Activated CD4-positive, alpha-beta T cell treated with anti-CD3 and anti-CD28 coated beads for 36 hours (primary cell): Measurements from ENCODE around the gene MMP25. TPM values are rescaled to one million over a fixed set of nuclear protein-coding genes. Genes with fewer than 3 reads are reported as not detected.

ENCODE experiments used
- ATAC-seq: fragments of 200-7000 bp; cut with Tn5 transposase; one replicate; pipeline ENCODE4 v1.10.0; 2021; ENCODE audit warnings: mild to moderate bottlenecking, moderate library complexity
- CTCF ChIA-PET: fragments of 350-600 bp; sonication (Branson Sonifier 250); formaldehyde crosslinking; loops from one replicate; lab custom pipeline; 2021; ENCODE audit warnings: antibody characterized with exemption; lab: Charles Lee
- POLR2A ChIA-PET: fragments of 350-600 bp; sonication (Branson Sonifier 250); formaldehyde crosslinking; loops from one replicate; lab custom pipeline; 2021; ENCODE audit warnings: antibody characterized with exemption, inconsistent platforms; lab: Charles Lee
- DNase-seq: peaks from one replicate; pipeline ENCODE4 v3.0.0-alpha.2; 2020
- H3K27ac Mint-ChIP-seq: one replicate; pipeline ENCODE4 v1.8.0; 2021; ENCODE audit warnings: mixed read lengths
- H3K27me3 Mint-ChIP-seq: one replicate; pipeline ENCODE4 v1.8.0; 2021; ENCODE audit warnings: mixed read lengths
- H3K36me3 Mint-ChIP-seq: one replicate; pipeline ENCODE4 v1.8.0; 2021; ENCODE audit warnings: low read depth, mixed read lengths
- H3K4me1 Mint-ChIP-seq: one replicate; pipeline ENCODE4 v1.8.0; 2021; ENCODE audit warnings: mixed read lengths
- H3K4me3 Mint-ChIP-seq: one replicate; pipeline ENCODE4 v1.8.0; 2021; ENCODE audit warnings: mild to moderate bottlenecking, moderate library complexity, mixed read lengths
- H3K9me3 Mint-ChIP-seq: one replicate; pipeline ENCODE4 v1.8.0; 2021; ENCODE audit warnings: low read depth, mixed read lengths
- intact Hi-C, 2 experiments: fragments of 100-400 bp; cut with DNase I in 1 of 2; cut with micrococcal nuclease in 1 of 2; formaldehyde crosslinking; loops; one replicate each; pipeline versions ENCODE4 v1.14.2 to v1.15.1; 2022 to 2024; cut with DNase I, micrococcal nuclease
- total RNA-seq, 2 experiments: library from RNA; stranded (reverse); gene quantifications; one replicate each; pipeline ENCODE4 v1.2.3, GENCODE V29; 2021

Gene MMP25
- total RNA-seq, 2 experiments from 2014 or later: 0.55 to 0.91 TPM

- DNase-seq (peak; percentile 54), ATAC-seq (no peak)
- H3K9me3 Mint-ChIP-seq: no peaks in the 10 kb centered on the region
- H3K36me3 Mint-ChIP-seq: no peaks in the 10 kb centered on the region
- intact Hi-C loops: loop anchor here (1.0 to 10.0 kb wide), 5 partner anchors 27 to 513 kb away; partner anchors contain the start of genes FLYWCH1 (in 1 of the 2), SLX4 (in 1 of the 2) and ZNF263 (in 1 of the 2)
- no peaks in the 10 kb centered on the region for H3K27me3 Mint-ChIP-seq
- H3K27ac Mint-ChIP-seq: peak overlapping the region; percentile 88
- H3K4me3 Mint-ChIP-seq: peak overlapping the region; percentile 69
- CTCF ChIA-PET: interaction anchor here (0.7 to 9.4 kb wide), 14 partner anchors 10 to 188 kb away, joined by 3 to 125 read pairs (median 4); partner anchors contain the start of gene ZNF213
- H3K4me1 Mint-ChIP-seq: peaks cover 43% of the 10 kb centered on the region
- POLR2A ChIA-PET: interaction anchor here (1.1 kb wide), 1 partner anchor 92 kb away, joined by 4 read pairs; no protein-coding TSS in a partner anchor
Observed at GRCh38 chr16:3101841-3102470, 55.6 kb downstream of the MMP25 start.

DNA sequence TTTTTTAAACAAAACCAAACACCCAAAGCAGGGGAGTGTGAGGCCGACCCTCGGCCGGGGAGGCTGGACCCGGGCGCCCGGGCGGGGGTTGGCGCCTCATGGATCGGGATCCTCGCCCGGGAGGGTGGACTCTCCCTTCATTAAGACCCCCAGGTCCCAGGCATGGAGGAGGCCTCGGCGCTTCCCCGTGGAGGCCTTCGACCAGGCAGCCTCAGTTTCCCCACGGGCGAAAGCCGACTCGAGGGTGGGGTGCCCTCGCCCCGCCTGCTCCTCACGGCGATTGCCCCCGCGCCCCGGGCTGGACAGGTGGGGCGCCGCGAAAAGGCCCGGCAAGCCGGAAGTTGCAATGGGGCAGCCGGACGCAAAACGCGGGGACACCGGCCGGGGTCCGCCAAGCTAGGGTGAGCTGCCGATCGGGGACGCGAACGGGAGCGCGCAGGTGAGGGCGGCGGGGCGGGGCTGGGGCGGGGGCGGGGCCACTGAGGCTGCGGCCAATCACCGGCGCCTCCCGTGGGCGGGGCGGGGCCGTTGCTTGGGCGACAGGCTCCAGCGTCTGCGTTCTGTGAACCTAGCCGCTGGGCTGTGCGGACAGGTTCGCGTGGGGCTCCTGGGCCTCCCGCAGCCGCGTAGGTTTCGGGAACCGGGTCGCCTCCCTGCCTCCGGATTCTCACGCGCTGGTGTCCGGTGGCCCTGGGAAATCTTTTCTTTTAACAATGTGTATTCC lies 60.0 kb downstream of the MMP25 start:
- DNase-seq (peak; percentile 96), ATAC-seq (peak; percentile 88)
- intact Hi-C loops: loop anchor here (1.0 to 10.0 kb wide), 8 partner anchors 18 to 508 kb away; partner anchors contain the start of genes FLYWCH1 (in 1 of the 2), PAQR4 (in 1 of the 2), PKMYT1 (in 1 of the 2) and SLX4 (in 1 of the 2)
- Mint-ChIP-seq H3K27me3 (no peaks in the 10 kb centered on the region), H3K4me3 (peak overlapping the region; percentile 76), H3K4me1 (peaks cover 31% of the 10 kb centered on the region), H3K27ac (peak overlapping the region; percentile 94), H3K36me3 (no peaks in the 10 kb centered on the region), H3K9me3 (no peaks in the 10 kb centered on the region)
- CTCF ChIA-PET: interaction anchor here (0.7 to 4.0 kb wide), 5 partner anchors 19 to 178 kb away, joined by 3 to 34 read pairs (median 3); no protein-coding TSS in a partner anchor
- POLR2A ChIA-PET: interaction anchor here (1.1 to 1.2 kb wide), 2 partner anchors 28 to 338 kb away, joined by 3 to 8 read pairs; partner anchors contain the start of gene ZNF213

Other genes starting within 250 kb of the MMP25 start
- not detected for gene PRSS41, start 248.1 kb upstream of the MMP25 start, total RNA-seq
- under 1 TPM; 0.69 to 0.71 TPM for gene PRSS21, start 229.3 kb upstream of the MMP25 start, total RNA-seq
- 1 to 10 TPM in 1 of 2 experiments, under 1 TPM in 1; 0.65 to 1.2 TPM for gene ZG16B, start 216.3 kb upstream of the MMP25 start, total RNA-seq
- not detected for gene PRSS22, start 188.4 kb upstream of the MMP25 start, total RNA-seq
- gene FLYWCH2, start 163.3 kb upstream of the MMP25 start, total RNA-seq: 10 to 100 TPM; 16.8 to 17.3 TPM
- gene FLYWCH1, start 134.6 kb upstream of the MMP25 start, total RNA-seq: 10 to 100 TPM; 26.6 to 37.9 TPM
- gene KREMEN2, start 82.3 kb upstream of the MMP25 start, total RNA-seq: not detected
- gene PAQR4, start 77.2 kb upstream of the MMP25 start, total RNA-seq: 10 to 100 TPM; 28.7 to 31.2 TPM
- 100 to 1,000 TPM; 101 to 117 TPM for gene PKMYT1, start 66.1 kb upstream of the MMP25 start, total RNA-seq
- gene CLDN9, start 33.6 kb upstream of the MMP25 start, total RNA-seq: not detected
- gene CLDN6, start 28.4 kb upstream of the MMP25 start, total RNA-seq: not detected
- gene TNFRSF12A, start 26.2 kb upstream of the MMP25 start, total RNA-seq: 1 to 10 TPM; 5.4 to 7.7 TPM
- gene HCFC1R1, start 22.6 kb upstream of the MMP25 start, total RNA-seq: 10 to 100 TPM; 30.0 to 30.7 TPM
- 10 to 100 TPM; 46.9 to 50.2 TPM for gene THOC6, start 22.5 kb upstream of the MMP25 start, total RNA-seq
- 1 to 10 TPM in 1 of 2 experiments, under 1 TPM in 1; 0.58 to 1.2 TPM for gene BICDL2, start 9.6 kb upstream of the MMP25 start, total RNA-seq
- gene IL32, start 19.1 kb downstream of the MMP25 start, total RNA-seq: 1,000 to 10,000 TPM; 1,864 to 2,360 TPM
- under 1 TPM; 0.11 to 0.30 TPM for gene ZSCAN10, start 52.7 kb downstream of the MMP25 start, total RNA-seq
- under 1 TPM; 0.21 to 0.32 TPM for gene ZNF205, start 66.0 kb downstream of the MMP25 start, total RNA-seq
- 1 to 10 TPM; 7.6 to 8.3 TPM for gene ZNF213, start 88.5 kb downstream of the MMP25 start, total RNA-seq
- gene OR1F1, start 141.6 kb downstream of the MMP25 start, total RNA-seq: not detected
- gene ZNF200, start 188.6 kb downstream of the MMP25 start, total RNA-seq: 1 to 10 TPM; 8.3 to 9.0 TPM
- gene MEFV, start 210.1 kb downstream of the MMP25 start, total RNA-seq: under 1 TPM; 0.09 to 0.14 TPM
- gene ZNF263, start 236.9 kb downstream of the MMP25 start, total RNA-seq: 10 to 100 TPM; 19.2 to 19.6 TPM